Activated T-helper 1 cell treated with anti-CD3 and anti-CD28 coated beads, Interleukin-12 subunit alpha, Interleukin-12 subunit beta, Interleukin-2, Interleukin-4 antibody, amounts not matched to agents 30 ng/mL and 10 ng/mL and 1 ng/mL, durations not matched to agents 14 hours and 24 hours and 36 hours (primary cell): Measurements from ENCODE around the gene ZNF423. TPM values are rescaled to one million over a fixed set of nuclear protein-coding genes. Genes with fewer than 3 reads are reported as not detected.

Experiments
- DNase-seq: peaks from one replicate; pipeline ENCODE4 v3.0.0; 2021; ENCODE audit warnings: low spot score
- H3K27ac Mint-ChIP-seq: one replicate; pipeline ENCODE4 v1.8.0; 2021; ENCODE audit warnings: mild to moderate bottlenecking, mixed read lengths
- H3K27me3 Mint-ChIP-seq: one replicate; pipeline ENCODE4 v1.8.0; 2022; ENCODE audit warnings: mild to moderate bottlenecking, moderate library complexity, mixed read lengths; ENCODE audit not compliant: insufficient read depth
- H3K36me3 Mint-ChIP-seq: one replicate; pipeline ENCODE4 v1.8.0; 2021; ENCODE audit warnings: low read depth, mixed read lengths
- H3K4me1 Mint-ChIP-seq: one replicate; pipeline ENCODE4 v1.8.0; 2021; ENCODE audit warnings: low read depth, mixed read lengths
- H3K4me3 Mint-ChIP-seq: one replicate; pipeline ENCODE4 v1.8.0; 2021; ENCODE audit warnings: mild to moderate bottlenecking, moderate library complexity, mixed read lengths
- H3K9me3 Mint-ChIP-seq: one replicate; pipeline ENCODE4 v1.8.0; 2021; ENCODE audit warnings: mixed read lengths
- intact Hi-C: fragments of 100-400 bp; cut with micrococcal nuclease; formaldehyde crosslinking; loops from one replicate; pipeline ENCODE4 v1.15.1; 2024
- total RNA-seq: library from RNA; stranded (reverse); gene quantifications from 2 replicates; pipeline ENCODE4 v1.2.3, GENCODE V29; 2022

ZNF423 gene
- total RNA-seq, 1 donor from 2014 or later, result not detected

- intact Hi-C loops, result no loop called here
- DNase-seq, result no peak
- Mint-ChIP-seq H3K4me3 (no peak overlapping the region), H3K4me1 (no peaks in the 10 kb centered on the region), H3K27ac (no peak overlapping the region), H3K27me3 (no peaks in the 10 kb centered on the region), H3K36me3 (no peaks in the 10 kb centered on the region), H3K9me3 (no peaks in the 10 kb centered on the region)
Observed at GRCh38 chr16:49495596-49496355, 360.1 kb downstream of the ZNF423 start.

- Mint-ChIP-seq H3K4me1 (no peaks in the 10 kb centered on the region), H3K4me3 (no peak overlapping the region), H3K9me3 (no peaks in the 10 kb centered on the region), H3K36me3 (no peaks in the 10 kb centered on the region), H3K27ac (no peak overlapping the region), H3K27me3 (no peaks in the 10 kb centered on the region)
- intact Hi-C loops, result no loop called here
- DNase-seq, result no peak
Observed at GRCh38 chr16:49494891-49495566, 360.9 kb downstream of the ZNF423 start.

GRCh38 chr16:49494474-49494873, 361.4 kb downstream of the ZNF423 start:
- H3K4me3 Mint-ChIP-seq, result no peak overlapping the region
- H3K9me3 Mint-ChIP-seq, result no peaks in the 10 kb centered on the region
- no peak for DNase-seq
- no peaks in the 10 kb centered on the region for H3K27me3 Mint-ChIP-seq
- no peak overlapping the region for H3K27ac Mint-ChIP-seq
- intact Hi-C loops, result no loop called here
- H3K36me3 Mint-ChIP-seq, result no peaks in the 10 kb centered on the region
- no peaks in the 10 kb centered on the region for H3K4me1 Mint-ChIP-seq

GRCh38 chr16:49493836-49494235, 362.1 kb downstream of the ZNF423 start:
- Mint-ChIP-seq H3K4me1 (no peaks in the 10 kb centered on the region), H3K36me3 (no peaks in the 10 kb centered on the region), H3K4me3 (no peak overlapping the region), H3K27me3 (no peaks in the 10 kb centered on the region), H3K9me3 (no peaks in the 10 kb centered on the region), H3K27ac (no peak overlapping the region)
- intact Hi-C loops, result loop anchor here (2.0 kb wide), 1 partner anchor 429 kb away; no protein-coding TSS in a partner anchor
- DNase-seq, result no peak

- Mint-ChIP-seq H3K4me1 (no peaks in the 10 kb centered on the region), H3K36me3 (no peaks in the 10 kb centered on the region), H3K4me3 (no peak overlapping the region), H3K9me3 (no peaks in the 10 kb centered on the region), H3K27me3 (peaks cover 4% of the 10 kb centered on the region), H3K27ac (no peak overlapping the region)
- DNase-seq, result no peak
- intact Hi-C loops, result loop anchor here (1.0 to 2.0 kb wide), 2 partner anchors 100 to 430 kb away; no protein-coding TSS in a partner anchor
Observed at GRCh38 chr16:49492896-49493626, 362.9 kb downstream of the ZNF423 start.

- intact Hi-C loops, result loop anchor here (1.0 to 2.0 kb wide), 2 partner anchors 101 to 431 kb away; no protein-coding TSS in a partner anchor
- Mint-ChIP-seq H3K4me1 (no peaks in the 10 kb centered on the region), H3K27ac (no peak overlapping the region), H3K36me3 (no peaks in the 10 kb centered on the region), H3K4me3 (no peak overlapping the region), H3K27me3 (peaks cover 4% of the 10 kb centered on the region), H3K9me3 (no peaks in the 10 kb centered on the region)
- no peak for DNase-seq
Observed at GRCh38 chr16:49491771-49492761, 363.8 kb downstream of the ZNF423 start.

GRCh38 chr16:49491106-49491670, 364.7 kb downstream of the ZNF423 start:
- Mint-ChIP-seq H3K27ac (no peak overlapping the region), H3K27me3 (peaks cover 4% of the 10 kb centered on the region), H3K36me3 (no peaks in the 10 kb centered on the region), H3K4me3 (no peak overlapping the region), H3K9me3 (no peaks in the 10 kb centered on the region), H3K4me1 (no peaks in the 10 kb centered on the region)
- intact Hi-C loops, result no loop called here
- DNase-seq, result no peak

GRCh38 chr16:49490321-49490705, 365.6 kb downstream of the ZNF423 start:
- Mint-ChIP-seq H3K27ac (no peak overlapping the region), H3K36me3 (no peaks in the 10 kb centered on the region), H3K27me3 (peaks cover 7% of the 10 kb centered on the region), H3K4me3 (no peak overlapping the region), H3K4me1 (no peaks in the 10 kb centered on the region), H3K9me3 (no peaks in the 10 kb centered on the region)
- intact Hi-C loops, result no loop called here
- DNase-seq, result no peak

GRCh38 chr16:49489686-49490320, 366.1 kb downstream of the ZNF423 start:
- Mint-ChIP-seq H3K4me1 (no peaks in the 10 kb centered on the region), H3K4me3 (no peak overlapping the region), H3K9me3 (no peaks in the 10 kb centered on the region), H3K27me3 (peaks cover 7% of the 10 kb centered on the region), H3K36me3 (no peaks in the 10 kb centered on the region), H3K27ac (no peak overlapping the region)
- no peak for DNase-seq
- intact Hi-C loops, result no loop called here

- Mint-ChIP-seq H3K27ac (no peak overlapping the region), H3K4me1 (no peaks in the 10 kb centered on the region), H3K36me3 (no peaks in the 10 kb centered on the region), H3K9me3 (no peaks in the 10 kb centered on the region), H3K4me3 (no peak overlapping the region), H3K27me3 (peaks cover 9% of the 10 kb centered on the region)
- no peak for DNase-seq
- intact Hi-C loops, result no loop called here
Observed at GRCh38 chr16:49488740-49489525, 367.0 kb downstream of the ZNF423 start.

- H3K4me1 Mint-ChIP-seq, result no peaks in the 10 kb centered on the region
- H3K36me3 Mint-ChIP-seq, result no peaks in the 10 kb centered on the region
- H3K27me3 Mint-ChIP-seq, result peaks cover 9% of the 10 kb centered on the region
- intact Hi-C loops, result no loop called here
- DNase-seq, result no peak
- no peak overlapping the region for H3K27ac Mint-ChIP-seq
- H3K4me3 Mint-ChIP-seq, result no peak overlapping the region
- no peaks in the 10 kb centered on the region for H3K9me3 Mint-ChIP-seq
Observed at GRCh38 chr16:49488336-49488735, 367.6 kb downstream of the ZNF423 start.
